Muscle layer of colon (tissue), 2 donors: Measurements from ENCODE around the gene PRKD1.

Experiments
- H3K27ac ChIP-seq: one replicate; pipeline ENCODE4 v1.7.0; 2013; ENCODE audit warnings: low read depth, mild to moderate bottlenecking, low read length, moderate library complexity
- H3K27me3 ChIP-seq, 2 donors: one replicate each; pipeline ENCODE4 v1.7.0; 2013; ENCODE audit warnings: low read length in 2 of 2, mild to moderate bottlenecking in 2 of 2; ENCODE audit not compliant: insufficient read depth in 2 of 2, control insufficient read depth in 1 of 2
- H3K36me3 ChIP-seq: one replicate; pipeline ENCODE4 v1.7.0; 2013; ENCODE audit warnings: mild to moderate bottlenecking, low read length; ENCODE audit not compliant: insufficient read depth
- H3K4me1 ChIP-seq: one replicate; pipeline ENCODE4 v1.7.0; 2013; ENCODE audit warnings: mild to moderate bottlenecking, low read length; ENCODE audit not compliant: insufficient read depth
- H3K4me3 ChIP-seq, 2 donors: one replicate each; pipeline ENCODE4 v1.7.0; 2013; ENCODE audit warnings: low read length in 2 of 2, low read depth in 1 of 2, mild to moderate bottlenecking in 1 of 2, moderate library complexity in 1 of 2
- H3K9ac ChIP-seq: one replicate; pipeline ENCODE4 v1.7.0; 2013; ENCODE audit warnings: low read length
- H3K9me3 ChIP-seq: one replicate; pipeline ENCODE4 v1.7.0; 2013; ENCODE audit warnings: mild to moderate bottlenecking, low read length
- donor health status: abdominal sarcoma.
- donor health status: Adenocarcinoma of cecum.

The PRKD1 gene

DNA sequence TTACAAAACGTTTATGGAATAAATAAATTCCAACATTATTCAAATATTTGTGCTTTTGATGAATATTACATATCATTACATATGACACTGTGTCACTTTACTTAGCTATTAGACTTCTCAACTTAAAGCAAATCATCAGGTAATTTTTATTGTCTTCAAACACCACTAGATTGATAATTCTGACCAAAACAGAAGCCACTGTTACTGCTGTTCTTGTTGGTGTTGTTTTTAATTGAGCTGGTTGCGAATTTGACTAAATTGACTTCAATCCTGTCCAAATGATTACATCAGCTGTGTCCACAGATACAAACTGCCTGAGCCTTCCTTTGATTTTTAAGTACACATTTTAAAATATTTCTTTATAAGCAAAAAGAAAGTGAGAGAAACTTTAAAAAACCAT, 29.2 kb downstream of the PRKD1 start:
- Histone ChIP-seq H3K4me3 (no peak overlapping the region), H3K36me3 (no peaks in the 10 kb centered on the region), H3K4me1 (no peaks in the 10 kb centered on the region), H3K27ac (no peak overlapping the region), H3K9ac (no peak overlapping the region), H3K27me3 (no peaks in the 10 kb centered on the region), H3K9me3 (no peaks in the 10 kb centered on the region)

DNA sequence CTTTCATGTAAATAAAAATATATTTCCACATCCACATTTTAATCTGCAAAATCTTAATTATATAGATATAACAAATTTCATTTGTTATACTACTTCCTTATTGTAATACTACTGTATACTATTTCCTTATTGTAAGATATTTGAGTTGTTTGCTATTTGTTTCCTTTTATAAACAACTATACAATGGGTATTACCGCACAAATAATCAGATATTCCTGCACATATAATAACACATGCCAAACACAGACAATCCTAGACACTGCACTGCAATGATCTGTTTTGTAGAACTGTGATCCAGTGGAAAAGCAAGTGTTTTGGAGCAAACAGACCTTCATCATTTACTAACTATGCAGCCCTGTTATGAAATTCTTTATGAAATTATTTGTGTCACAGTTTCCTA, 30.5 kb downstream of the PRKD1 start:
- Histone ChIP-seq H3K9me3 (no peaks in the 10 kb centered on the region), H3K27me3 (no peaks in the 10 kb centered on the region), H3K4me1 (no peaks in the 10 kb centered on the region), H3K27ac (no peak overlapping the region), H3K9ac (no peak overlapping the region), H3K36me3 (no peaks in the 10 kb centered on the region), H3K4me3 (no peak overlapping the region)

DNA sequence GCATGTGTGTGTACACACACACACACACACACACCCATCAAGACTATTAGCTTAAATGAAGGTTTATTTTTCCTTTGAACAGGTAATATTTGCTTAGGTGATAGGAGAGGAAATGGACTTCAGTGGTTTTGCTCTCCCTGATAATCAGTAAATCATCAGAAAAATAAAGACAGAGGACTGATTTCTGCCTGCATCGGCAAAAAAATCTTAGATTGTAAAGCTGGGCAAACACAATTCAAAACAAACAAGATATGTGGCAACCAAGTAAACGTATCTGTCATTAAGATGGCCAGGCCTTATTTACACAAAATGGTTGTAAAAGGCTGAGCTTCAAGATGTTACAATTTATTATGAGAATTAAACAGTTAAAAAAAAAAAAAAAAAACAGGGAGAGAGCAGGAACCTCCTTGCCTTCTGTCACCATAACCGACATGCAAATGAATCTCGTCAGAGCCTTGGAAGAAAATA, 31.3 kb downstream of the PRKD1 start:
- H3K27me3 ChIP-seq: no peaks in the 10 kb centered on the region
- no peaks in the 10 kb centered on the region for H3K9me3 ChIP-seq
- H3K4me1 ChIP-seq: no peaks in the 10 kb centered on the region
- no peak overlapping the region for H3K4me3 ChIP-seq
- H3K36me3 ChIP-seq: no peaks in the 10 kb centered on the region
- H3K9ac ChIP-seq: no peak overlapping the region
- no peak overlapping the region for H3K27ac ChIP-seq

DNA sequence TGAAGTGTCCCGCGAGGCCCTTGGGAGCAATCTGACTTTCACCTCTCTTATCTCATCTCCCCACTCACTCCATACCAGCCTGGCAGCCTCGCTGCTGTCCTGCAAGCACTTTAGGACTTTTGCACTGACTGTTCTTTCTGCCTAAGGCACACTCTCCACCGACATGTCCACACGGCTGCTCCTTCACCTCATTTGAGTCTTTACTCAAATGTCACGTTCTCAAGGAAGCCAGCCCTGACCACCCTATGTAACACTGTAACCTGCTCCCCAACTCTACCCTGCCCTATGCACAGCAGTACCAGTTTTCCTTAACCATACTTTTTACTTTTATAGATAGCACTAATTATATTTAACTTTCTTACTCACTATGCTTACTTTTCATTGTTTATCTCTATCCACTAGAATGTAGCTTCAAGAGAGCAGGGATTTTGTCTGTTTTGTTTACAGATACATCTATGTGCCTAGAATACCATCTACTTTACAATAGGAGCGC, 32.0 kb downstream of the PRKD1 start:
- H3K27me3 ChIP-seq: no peaks in the 10 kb centered on the region
- H3K4me1 ChIP-seq: no peaks in the 10 kb centered on the region
- H3K9me3 ChIP-seq: no peaks in the 10 kb centered on the region
- no peak overlapping the region for H3K4me3 ChIP-seq
- no peak overlapping the region for H3K27ac ChIP-seq
- H3K9ac ChIP-seq: no peak overlapping the region
- no peaks in the 10 kb centered on the region for H3K36me3 ChIP-seq

DNA sequence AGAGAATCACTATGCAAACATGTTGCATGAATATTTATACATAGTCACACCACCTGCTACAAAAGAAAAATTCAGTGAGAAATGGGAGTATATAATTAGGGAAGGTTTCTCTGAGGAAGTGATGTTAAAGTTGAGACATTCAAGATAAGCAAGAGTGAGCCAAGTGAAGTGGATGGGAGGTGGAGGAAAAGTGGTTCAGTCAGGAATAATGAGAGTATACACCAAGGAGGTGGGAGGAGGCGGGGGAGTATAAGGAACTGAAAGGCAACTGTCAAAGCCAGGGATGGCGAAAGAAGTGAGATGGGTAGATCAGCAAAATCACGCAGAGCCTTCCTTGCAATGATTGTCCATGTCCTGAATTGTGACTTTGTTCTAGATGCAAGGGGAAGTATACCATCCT, 33.7 kb downstream of the PRKD1 start:
- no peak overlapping the region for H3K9ac ChIP-seq
- no peaks in the 10 kb centered on the region for H3K9me3 ChIP-seq
- H3K27ac ChIP-seq: no peak overlapping the region
- no peaks in the 10 kb centered on the region for H3K27me3 ChIP-seq
- H3K36me3 ChIP-seq: no peaks in the 10 kb centered on the region
- H3K4me1 ChIP-seq: no peaks in the 10 kb centered on the region
- no peak overlapping the region for H3K4me3 ChIP-seq

DNA sequence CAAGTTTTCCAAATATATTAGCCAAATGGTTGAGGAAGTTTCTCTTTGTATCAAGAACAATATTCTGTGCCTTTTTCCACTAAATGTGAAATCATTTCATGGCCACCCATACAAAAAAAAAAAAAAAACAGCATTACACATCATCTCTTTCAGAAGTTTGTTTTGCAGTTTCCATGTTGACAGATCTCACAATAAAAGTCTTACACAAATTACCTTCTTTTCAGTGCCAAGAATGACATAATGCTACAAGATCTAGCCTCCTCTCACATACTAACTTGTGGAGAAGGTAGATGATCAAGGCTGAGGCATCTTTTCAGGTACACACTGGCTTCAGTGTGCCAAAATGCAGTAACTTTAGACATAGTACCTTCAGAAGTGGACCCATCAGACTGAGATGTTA, 35.3 kb downstream of the PRKD1 start:
- Histone ChIP-seq H3K27ac (no peak overlapping the region), H3K9me3 (no peaks in the 10 kb centered on the region), H3K27me3 (no peaks in the 10 kb centered on the region), H3K36me3 (no peaks in the 10 kb centered on the region), H3K9ac (no peak overlapping the region), H3K4me1 (no peaks in the 10 kb centered on the region), H3K4me3 (no peak overlapping the region)

DNA sequence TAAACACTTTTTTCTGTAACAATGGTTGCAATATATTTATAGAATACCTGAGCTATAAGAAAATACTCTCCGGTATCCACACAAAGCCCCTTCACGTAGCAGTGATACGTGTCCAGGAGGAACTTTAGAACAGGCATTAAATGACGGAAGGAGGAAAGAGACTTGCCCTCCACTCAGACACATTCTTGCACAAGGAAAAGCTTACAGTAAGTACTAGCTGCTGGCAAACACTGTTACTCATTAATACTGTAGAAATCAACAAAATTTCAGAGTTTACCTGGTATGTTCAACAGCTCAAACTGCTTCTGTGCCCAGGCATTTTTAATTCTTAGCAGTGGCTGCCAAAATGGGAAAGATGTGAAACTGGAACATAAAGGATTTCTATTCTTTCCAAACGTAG, 41.7 kb downstream of the PRKD1 start:
- no peak overlapping the region for H3K9ac ChIP-seq
- H3K4me3 ChIP-seq: no peak overlapping the region
- peaks cover 4% of the 10 kb centered on the region for H3K4me1 ChIP-seq
- H3K36me3 ChIP-seq: no peaks in the 10 kb centered on the region
- no peaks in the 10 kb centered on the region for H3K9me3 ChIP-seq
- no peak overlapping the region for H3K27ac ChIP-seq
- H3K27me3 ChIP-seq: no peaks in the 10 kb centered on the region

DNA sequence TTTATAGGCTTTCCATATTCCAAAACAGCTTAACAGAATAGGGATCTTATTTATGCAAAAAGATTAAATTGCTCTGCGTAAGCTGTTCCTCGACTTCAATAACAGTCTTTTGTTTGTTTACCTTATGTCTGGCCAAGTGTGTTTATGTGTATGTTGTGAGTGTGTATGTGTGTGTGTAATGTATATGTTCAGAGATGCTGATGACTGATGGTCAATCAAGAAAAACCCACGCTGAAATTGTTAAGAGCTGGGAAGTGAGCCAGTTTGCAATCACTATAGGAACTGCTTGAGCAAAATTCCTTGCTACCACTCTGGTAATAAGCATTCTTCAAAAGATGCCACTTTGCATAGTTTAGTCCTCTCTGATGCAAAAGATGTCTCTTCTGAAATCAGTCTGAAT, 59.6 kb downstream of the PRKD1 start:
- no peak overlapping the region for H3K27ac ChIP-seq
- no peaks in the 10 kb centered on the region for H3K27me3 ChIP-seq
- H3K9me3 ChIP-seq: no peaks in the 10 kb centered on the region
- no peaks in the 10 kb centered on the region for H3K36me3 ChIP-seq
- no peak overlapping the region for H3K9ac ChIP-seq
- peaks cover 4% of the 10 kb centered on the region for H3K4me1 ChIP-seq
- no peak overlapping the region for H3K4me3 ChIP-seq

DNA sequence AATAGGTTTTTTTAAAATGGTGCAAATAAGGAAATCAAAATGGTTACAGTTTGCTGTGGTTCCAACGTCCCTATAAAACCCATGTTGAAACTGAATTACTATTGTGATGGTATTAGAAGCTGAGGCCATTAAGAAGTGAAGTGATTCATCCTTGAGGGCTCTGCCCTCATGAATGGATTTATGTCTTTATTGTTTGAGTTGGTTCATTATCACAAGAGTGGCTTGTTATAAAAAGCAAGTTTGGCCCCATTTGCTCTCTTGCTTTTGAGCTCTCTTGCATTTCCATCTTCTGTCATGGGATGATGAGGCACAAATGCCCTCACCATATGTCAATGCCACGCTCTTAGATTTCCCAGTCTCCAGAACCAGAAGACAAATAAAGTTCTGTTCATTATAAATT, 62.3 kb downstream of the PRKD1 start:
- Histone ChIP-seq H3K4me3 (no peak overlapping the region), H3K27ac (no peak overlapping the region), H3K4me1 (peaks cover 5% of the 10 kb centered on the region), H3K36me3 (no peaks in the 10 kb centered on the region), H3K27me3 (no peaks in the 10 kb centered on the region), H3K9ac (no peak overlapping the region), H3K9me3 (no peaks in the 10 kb centered on the region)

DNA sequence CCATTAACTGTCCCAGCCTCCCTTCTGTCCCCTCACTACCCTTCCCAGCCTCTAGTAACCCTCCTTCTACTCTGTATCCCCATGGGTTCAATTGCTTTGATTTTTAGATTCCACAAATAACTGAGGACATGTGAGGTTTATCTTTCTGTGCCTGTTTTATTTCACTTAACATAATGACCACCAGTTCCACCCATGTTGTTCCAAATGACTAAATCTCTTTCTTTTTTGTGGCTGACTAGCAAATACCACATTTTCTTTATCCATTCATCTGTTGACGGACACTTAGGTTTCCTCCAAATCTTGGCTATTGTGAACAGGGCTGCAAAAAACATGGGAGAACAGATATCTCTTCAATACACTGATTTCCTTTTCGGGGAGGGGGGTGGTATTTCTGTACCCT, 65.7 kb downstream of the PRKD1 start:
- no peak overlapping the region for H3K4me3 ChIP-seq

DNA sequence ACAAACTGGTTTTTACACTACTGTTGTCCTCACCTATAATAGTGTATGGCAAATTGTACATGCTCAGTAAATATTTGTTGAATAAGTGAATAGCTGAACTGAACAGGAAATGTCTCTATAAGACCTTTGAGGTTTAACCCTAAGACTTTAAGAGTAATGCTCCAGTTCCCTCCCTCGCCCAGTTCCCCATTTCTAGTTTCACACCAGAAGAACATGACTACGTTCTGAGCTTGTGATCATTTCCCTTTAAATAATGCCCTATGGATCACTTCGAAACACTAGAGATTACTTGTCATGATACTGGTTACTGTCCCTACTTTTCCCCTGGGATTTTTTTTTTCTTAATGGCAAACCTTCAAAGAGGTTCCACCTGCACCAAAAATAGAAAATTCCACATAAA, 69.3 kb downstream of the PRKD1 start:
- Histone ChIP-seq H3K4me1 (peaks cover 14% of the 10 kb centered on the region), H3K9me3 (no peaks in the 10 kb centered on the region), H3K4me3 (no peak overlapping the region), H3K9ac (no peak overlapping the region), H3K36me3 (no peaks in the 10 kb centered on the region), H3K27me3 (no peaks in the 10 kb centered on the region), H3K27ac (no peak overlapping the region)

More for the DNA sequence above, 65.7 kb downstream of the PRKD1 start:
- H3K27me3 ChIP-seq: no peaks in the 10 kb centered on the region
- no peaks in the 10 kb centered on the region for H3K9me3 ChIP-seq
- peaks cover 5% of the 10 kb centered on the region for H3K4me1 ChIP-seq
- H3K36me3 ChIP-seq: no peaks in the 10 kb centered on the region
- no peak overlapping the region for H3K9ac ChIP-seq
- H3K27ac ChIP-seq: no peak overlapping the region

DNA sequence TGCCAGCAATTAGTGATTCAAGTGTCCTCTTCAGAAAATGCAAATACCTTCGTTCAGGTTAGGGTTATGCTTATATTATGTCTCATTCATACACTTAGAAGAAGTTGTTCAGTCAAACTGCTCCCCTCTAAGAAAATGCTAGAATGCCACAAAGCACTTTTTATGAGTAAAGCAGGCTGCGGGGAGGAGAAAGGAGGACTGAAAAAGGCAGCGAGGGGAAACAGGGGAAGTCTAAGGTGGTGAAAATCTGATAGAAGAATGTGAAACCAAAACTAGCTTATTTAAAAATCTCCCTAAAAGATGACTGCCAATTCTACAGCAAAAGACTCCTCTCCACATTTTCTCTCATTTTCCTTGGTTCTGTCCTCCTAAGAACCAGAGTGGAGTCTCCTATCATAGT, 70.1 kb downstream of the PRKD1 start:
- H3K36me3 ChIP-seq: no peaks in the 10 kb centered on the region
- H3K4me1 ChIP-seq: peaks cover 14% of the 10 kb centered on the region
- H3K27me3 ChIP-seq: no peaks in the 10 kb centered on the region
- no peak overlapping the region for H3K9ac ChIP-seq
- H3K4me3 ChIP-seq: no peak overlapping the region
- H3K9me3 ChIP-seq: no peaks in the 10 kb centered on the region
- no peak overlapping the region for H3K27ac ChIP-seq
